Renal pelvis (tissue), 4 donors: ENCODE data around the gene BCAT1. TPM values are rescaled to one million over a fixed set of nuclear protein-coding genes. Genes with fewer than 3 reads are reported as not detected.
"Not testable (repeated sequence)": the region's sequence is repeated elsewhere in the genome, so short reads cannot be mapped to it uniquely, and the experiment has no call there.

Experiments used
- DNase-seq: peaks from one replicate; pipeline ENCODE4 v3.0.0-alpha.2; 2013
- polyA plus RNA-seq, 3 donors: library from polyadenylated mRNA; unstranded; fragments of 120-200 nt; gene quantifications; one replicate each; pipeline ENCODE4 v1.2.1, GENCODE V29; 2013; ENCODE audit not compliant: insufficient read length in 3 of 3

Gene BCAT1
- polyA plus RNA-seq, 3 donors, result 45.7 to 64.2 (median 55.3) TPM

DNA sequence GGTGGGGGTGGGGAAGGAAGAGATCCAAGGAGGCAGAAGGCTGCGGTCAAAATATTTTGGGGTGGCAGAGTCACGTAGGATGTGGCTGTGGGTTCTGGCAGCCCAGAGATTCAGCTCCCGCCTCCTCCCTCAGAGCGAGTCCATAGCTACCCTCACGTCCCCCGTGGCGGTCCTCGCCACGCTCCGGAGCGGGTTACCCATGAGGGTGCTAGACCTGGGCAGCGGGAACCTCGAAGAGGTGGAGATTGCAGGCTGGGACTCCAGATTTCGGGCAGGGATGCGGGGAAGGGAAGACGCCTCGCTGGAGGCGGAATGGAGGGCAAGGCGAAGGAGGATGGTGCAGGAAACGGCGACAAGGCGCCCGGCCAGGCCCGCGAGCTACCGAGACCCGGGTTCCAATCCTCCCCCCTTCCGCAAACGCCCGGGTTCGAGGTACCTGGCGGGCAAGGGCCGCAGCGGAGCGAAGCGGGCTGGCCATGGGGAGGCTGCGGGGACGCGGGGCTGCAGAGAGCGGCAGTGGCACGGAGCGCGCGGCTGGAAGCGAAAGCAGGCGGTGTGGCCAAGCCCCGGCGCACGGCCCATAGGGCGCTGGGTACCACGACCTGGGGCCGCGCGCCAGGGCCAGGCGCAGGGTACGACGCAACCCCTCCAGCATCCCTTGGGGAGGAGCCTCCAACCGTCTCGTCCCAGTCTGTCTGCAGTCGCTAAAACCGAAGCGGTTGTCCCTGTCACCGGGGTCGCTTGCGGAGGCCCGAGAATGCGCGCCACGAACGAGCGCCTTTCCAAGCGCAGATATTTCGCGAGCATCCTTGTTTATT, 46.2 kb downstream of the BCAT1 start:
- DNase-seq, result no peak

DNA sequence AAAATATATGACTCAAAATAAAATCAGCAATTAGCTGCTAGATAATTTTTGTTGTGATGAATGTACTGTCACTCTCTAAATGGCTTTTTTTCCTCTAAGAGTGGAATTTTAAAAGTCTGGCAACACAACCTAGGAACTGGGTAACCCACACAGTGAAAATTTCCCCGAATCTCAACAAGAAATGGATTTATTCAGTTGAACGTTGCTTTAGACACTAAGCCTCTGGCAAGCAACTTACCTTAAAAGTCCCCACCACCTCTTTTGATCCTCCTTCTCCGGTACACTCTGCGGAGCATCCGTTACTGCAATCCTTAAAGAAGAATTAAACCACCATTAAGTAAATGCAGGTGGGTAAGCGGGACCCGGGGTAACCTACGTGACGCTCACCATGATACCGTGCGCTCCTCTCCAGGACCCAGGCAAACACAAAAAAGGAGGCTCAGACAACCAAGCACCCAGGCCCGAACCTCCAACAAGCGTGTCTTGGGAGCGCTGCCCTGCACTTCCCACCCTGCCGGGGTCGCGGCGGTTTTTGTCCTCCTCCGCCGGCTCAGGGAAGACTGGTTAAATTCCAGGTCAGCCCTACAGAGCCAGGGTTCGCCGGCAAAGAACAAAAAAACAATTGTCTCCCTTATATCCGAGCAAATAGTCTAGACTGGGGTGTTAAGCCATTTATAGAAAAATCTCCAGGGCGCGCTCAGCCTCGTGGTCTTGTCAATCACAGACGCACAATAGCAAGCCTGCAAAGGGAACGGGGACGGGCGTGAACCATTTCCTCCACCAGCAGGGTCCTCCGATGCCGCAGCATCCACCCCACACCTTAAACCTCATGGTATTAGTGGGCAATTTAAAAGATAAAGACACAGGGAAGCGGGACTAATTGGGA, 47.1 kb downstream of the BCAT1 start:
- DNase-seq, result no peak

DNA sequence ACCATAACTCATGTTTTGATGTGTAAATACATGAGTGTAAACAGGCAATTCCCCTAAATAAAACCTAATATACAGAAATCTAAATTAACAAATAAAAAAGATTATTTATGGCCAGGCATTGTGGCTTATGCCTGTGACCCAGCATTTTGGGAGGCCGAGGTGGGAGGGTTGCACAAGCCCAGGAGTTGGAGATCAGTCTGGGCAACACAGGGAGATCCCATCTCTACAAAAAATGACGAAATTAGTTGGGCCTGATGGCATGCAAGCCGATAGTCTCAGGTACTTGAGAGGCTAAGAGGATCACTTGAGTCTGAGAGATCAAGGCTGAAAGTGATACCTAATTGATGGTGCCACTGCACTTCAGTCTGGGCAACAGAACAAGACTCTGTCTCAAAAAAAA, 48.7 kb downstream of the BCAT1 start:
- no peak for DNase-seq

DNA sequence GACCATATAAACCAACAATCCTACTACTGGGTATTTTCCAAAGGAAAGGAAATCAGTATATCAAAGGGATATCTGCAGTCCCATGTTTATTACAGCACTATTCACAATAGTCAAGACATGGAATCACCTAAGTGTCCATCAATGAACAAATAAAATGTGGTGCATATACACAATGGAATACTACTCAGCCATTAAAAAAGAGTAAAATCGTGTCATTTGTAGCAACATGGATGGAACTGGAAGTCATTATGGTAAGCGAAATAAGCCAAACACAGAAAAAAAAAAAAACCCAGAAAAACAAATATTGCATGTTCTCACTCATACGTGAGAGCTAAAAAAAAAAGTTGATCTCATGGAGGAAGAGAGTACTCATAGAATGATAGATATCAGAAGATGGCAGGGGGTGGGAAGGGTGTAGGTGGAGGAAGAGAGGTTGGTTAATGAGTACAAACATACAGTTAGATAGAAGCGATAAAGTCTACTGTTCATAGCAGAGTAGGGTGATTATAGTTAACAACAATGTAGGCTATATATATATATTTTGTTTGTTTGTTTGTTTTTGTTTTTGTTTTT, 49.3 kb downstream of the BCAT1 start:
- no peak for DNase-seq

DNA sequence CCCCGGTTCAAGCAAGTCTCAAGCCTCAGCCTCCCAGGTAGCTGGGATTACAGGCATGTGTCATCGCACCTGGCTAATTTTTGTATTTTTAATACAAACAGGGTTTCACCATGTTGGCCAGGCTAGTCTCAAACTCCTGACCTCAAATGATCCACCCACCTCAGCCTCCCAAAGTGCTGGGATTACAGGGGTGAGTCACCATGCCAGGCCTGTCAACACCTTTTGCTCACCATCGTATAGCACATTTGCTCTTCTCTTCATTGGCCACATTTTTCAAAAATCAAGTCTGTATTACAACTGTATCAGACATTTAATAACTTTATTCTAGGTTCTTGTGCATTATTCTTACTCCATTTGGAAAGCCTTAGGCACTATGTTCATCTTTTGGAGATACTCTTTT, 50.3 kb downstream of the BCAT1 start:
- no peak for DNase-seq

DNA sequence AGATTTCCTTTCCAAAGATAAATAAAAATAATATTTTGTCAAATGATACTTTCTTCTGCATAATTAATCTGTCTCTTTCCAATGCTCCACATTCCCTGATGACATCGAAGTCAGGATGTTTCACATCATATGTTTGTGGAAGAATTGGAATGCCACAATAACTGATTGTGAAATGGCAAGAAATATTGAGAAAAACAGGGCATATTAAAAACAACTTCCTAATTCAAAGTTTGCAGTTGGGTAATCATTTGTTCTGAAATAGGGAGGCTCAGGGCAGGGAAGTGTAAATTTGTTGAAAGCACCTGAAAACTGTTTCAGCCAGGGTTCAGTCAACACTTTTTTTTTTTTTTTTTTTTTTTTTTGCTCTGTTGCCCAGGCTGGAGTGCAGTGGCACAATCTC, 50.7 kb downstream of the BCAT1 start:
- no peak for DNase-seq

DNA sequence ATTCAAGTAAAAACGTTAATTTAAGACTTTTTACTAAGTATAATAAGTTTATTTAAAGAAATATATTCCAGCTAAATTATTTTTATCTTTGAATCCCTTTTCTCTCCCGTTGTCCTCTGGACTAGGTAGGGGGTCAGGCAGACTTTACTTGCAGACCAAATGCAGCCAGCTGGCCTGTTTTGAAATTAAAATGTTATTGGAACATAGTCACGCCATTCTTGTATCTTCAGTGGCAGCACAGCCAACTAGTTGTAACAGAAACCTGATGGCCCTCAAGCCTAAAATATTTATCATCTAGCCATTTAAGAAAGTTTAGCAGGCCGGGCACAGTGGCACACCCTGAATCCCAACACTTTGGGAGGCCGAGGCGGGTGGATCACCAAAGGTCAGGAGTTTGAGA, 52.7 kb downstream of the BCAT1 start:
- DNase-seq, result no peak

DNA sequence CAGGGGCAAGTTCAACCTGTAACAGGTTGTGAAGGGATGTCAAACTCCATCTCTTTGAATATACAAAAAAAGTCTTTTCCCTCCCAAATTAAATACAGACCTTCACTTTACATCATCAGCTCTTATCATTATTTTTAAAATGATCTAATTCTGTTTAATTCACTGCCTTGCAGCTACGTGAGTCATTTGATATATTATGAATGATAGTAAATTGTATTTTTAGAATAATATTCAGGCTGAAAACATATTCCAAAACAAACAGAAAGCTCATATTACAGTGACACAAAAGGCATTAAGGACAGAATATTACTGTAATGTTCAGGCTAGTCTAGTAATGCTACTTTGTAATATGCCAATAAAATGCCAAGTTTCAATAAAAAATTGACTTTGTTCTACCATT, 53.3 kb downstream of the BCAT1 start:
- no peak for DNase-seq

DNA sequence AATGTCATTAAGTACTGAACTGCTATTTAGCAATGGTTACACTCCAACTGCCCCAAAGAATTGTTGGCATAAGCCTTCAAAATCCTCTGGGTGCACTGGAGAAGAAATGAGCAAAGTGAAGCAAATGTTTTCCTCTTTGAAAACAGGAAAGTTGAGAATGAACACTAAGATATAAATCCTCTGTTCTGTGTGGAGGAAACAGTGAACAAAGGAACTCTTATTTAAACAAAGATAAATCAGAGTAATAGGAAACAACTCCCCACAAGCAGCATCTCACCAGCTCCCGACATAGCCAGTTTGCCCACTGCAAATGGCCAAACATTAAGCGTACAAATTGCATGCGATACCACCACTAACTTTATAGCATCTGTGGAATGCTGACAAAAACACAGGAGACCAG, 54.0 kb downstream of the BCAT1 start:
- no peak for DNase-seq

DNA sequence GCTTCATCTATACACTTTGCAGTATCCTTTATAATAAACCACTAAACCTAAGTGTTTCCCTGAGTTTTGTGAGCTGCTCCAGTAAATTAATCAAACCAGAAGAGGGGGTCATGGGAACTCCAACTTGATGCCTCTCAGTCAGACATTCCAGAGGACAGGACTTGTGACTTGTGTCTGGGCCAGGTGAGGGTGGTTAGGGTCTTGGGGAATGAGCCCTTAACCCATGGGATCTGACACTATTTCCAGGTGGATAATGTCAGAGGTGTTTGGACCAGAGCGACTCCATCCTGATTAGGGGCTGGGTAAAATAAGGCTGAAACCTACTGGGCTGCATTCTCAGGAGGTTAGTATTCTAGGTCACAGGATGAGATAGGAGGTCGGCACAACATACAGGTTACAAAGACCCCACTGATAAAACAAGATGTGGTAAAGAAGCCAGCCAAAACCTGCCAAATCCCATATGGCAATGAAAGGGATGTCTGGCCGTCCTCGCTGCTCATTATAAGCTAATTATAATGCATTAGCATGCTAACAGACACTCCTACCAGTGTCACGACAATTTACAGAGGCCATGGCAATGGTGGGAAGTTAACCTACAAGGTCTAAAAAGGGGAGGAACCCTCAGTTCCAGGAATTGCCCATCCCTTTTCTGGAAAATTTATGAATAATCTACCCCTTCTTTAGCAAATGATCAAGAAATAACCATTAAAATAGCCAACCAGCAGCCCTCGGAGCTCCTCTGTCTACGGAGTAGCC, 58.7 kb downstream of the BCAT1 start:
- no peak for DNase-seq

DNA sequence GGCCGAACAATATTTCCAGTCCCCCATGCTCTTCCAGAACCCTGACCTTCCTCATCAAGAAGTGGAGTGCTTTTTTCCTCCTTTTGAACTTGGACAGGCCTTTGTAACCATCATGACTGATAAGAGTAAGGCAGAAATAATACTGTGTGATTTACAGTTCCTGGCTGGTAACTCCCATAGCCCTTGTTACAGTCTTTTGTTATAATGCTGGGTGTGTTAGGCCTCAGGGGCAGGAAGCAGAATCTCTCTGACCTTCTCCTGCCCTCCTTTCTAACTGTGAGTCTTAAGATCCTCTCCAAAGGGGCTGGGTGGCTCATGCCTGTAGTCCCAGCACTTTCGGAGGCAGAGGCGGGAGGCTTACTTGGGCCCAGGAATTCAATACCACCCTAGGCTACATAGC, 59.5 kb downstream of the BCAT1 start:
- DNase-seq, result no peak

DNA sequence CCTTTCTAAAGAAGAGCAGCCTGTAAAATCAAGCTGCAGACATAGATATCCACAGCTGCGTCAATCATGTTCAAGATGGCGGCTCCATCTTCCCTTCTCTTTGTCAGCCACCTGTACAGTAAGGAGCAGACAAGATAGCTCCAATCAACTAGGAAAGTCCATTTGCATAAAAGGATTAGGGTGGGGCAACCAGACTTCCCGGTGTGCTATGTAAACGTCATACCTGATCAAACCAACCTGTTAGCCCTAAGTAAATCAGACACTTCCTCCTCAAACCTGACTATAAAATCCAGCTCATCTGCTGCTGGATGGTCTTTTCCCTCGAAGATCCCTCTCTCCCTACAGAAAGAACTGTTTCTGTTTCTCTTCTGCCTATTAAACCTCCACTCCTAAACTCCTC, 60.1 kb downstream of the BCAT1 start:
- DNase-seq, result no peak

DNA sequence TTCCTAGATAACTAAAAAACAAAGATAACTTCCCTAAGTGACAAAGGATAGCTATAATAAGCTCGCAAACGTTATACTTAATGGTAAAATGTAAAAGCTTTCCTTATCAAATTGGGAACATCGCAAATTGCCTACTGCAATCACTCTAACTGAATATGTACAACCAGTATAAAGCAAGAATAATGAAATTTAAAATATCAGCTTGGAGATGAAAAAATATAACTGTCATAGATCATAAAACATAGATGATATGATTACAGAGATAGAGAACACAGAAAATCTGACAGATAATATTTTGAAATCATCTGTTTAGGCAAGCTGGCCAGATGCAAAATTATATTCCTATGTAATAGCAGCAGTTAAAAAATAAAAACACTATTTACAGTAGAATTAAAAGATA, 64.0 kb downstream of the BCAT1 start:
- no peak for DNase-seq

DNA sequence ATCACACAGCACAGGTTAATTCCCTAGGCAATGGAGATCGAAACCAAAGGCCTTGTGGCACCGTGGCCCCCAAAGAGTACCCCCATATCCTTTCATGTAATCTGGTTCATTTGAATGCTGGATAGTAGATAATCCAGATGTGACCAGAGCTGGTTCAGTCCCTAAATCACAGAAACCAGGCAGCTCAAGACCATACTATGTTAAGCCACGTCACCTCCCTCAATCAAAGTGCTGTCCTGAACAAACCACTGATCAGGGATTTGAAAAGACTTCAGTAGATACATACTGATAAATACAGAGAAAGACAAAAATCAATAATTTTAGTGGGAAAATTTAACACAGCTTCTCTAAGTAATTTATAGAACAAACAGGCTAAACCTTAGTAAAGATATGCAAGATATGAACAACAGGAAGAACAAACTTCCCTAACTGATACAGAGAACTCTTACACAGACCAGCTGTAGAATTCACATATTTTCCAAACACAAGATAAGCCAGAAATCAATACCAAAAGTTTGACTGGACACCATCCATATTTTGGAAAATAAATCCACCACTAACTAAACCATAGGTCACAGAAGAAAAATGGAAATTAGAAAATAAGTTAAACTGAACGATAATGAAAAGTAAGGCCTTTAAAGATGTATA, 67.1 kb downstream of the BCAT1 start:
- DNase-seq, result no peak

DNA sequence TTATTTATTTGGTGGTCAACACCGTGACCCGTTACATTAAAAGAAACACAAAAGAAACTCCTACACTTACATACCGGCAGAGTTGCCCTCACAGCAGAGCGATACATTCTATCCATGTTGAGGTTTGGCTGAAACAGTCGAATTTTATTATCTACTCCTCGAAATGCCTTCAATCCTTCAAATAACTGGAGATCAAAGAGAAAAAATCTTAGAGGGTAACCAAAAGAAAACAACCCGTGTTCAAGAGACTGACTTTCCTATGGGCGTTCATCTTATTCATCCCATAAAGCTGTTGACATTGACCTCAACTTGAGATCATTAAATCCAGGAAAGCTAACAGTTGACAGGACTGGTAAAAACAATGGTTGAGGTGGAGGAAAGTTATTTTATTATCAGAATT, 67.7 kb downstream of the BCAT1 start:
- no peak for DNase-seq

DNA sequence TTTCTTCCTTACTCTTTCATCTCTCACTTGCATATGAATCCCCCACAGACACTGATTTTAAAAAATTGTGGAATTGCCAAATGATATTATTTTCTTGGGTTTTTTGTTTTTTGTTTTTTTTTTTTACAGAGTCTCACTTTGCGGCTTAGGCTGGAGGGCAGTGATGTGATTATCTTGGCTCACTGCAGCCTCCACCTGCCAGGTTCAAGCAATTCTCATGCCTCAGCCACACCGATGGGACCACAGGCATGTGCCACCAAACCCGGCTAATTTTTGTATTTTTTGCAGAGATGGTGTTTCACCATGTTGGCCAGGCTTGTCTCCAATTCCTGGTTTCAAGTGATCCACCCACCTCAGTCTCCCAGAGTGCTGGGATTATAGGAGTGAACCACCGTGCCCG, 68.2 kb downstream of the BCAT1 start:
- no peak for DNase-seq

DNA sequence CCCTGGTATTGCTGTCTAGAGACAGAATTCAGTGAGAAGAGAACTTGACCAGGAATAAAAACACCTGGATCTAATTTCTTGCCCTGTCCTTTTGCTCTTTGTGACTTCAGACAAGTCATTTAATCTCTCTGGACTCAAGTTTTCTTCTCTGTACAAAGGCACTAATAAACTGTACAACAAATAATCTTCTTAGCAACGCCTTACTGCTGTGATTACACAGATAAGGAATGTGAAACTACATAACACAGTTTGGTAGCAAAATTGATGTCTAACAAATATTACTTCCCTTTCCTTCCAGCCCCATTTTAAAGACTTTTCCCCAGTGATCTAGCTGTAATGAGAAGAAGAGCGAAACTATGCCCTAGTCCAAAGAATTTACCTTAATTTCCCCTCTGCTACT, 69.3 kb downstream of the BCAT1 start:
- no peak for DNase-seq

DNA sequence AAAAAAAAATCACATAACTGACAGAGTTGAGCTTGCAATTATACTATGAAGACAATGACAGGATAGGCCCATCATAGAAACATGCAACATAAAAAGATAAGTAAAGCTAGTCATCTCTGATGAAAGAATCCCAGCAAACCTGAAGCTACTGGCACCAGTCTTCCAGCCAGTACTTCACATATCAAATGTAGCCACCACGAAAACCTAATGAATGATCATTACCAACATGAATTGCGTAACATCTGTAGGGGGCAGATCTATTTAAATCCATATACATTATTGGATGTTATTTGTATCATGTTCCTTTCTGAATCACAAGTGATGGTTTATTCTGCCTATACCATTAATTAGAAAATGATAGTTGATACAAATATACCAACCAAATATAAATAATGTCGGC, 73.9 kb downstream of the BCAT1 start:
- no peak for DNase-seq

DNA sequence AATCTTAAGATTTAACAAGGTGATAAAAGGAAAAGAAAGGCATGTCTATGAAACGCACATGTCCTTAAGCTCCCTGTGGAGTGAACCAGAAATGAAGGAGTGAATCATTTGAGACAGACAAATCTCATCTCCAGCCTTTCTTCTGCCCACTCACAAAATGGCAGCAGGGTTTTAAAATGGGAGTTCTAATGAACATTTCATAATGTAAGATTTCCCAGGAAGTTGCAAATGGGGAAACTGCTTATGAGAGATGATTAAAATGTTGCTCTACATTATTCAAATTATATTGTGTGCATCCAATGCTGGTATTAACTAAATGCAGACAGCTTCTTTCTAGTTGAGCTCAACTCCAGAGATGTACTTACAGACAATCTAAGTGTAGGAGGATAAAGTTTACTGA, 76.7 kb downstream of the BCAT1 start:
- DNase-seq, result no peak

DNA sequence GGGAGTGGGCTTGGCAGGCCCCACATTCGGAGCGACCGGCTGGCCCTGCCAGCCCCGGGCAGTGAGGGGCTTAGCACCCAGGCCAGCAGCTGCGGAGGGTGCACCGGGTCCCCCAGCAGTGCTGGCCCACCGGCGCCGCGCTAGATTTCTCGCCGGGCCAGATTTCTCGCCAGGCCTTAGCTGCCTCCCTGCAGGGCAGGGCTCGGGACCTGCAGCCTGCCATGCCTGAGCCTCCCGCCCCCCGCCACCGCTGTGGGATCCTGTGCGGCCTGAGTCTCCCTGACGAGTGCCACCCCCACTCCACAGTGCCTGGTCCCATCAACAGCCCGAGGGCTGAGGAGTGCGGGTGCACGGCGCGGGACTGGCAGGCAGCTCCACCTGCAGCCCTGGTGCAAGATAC, 82.8 kb downstream of the BCAT1 start:
- not testable (repeated sequence) for DNase-seq

DNA sequence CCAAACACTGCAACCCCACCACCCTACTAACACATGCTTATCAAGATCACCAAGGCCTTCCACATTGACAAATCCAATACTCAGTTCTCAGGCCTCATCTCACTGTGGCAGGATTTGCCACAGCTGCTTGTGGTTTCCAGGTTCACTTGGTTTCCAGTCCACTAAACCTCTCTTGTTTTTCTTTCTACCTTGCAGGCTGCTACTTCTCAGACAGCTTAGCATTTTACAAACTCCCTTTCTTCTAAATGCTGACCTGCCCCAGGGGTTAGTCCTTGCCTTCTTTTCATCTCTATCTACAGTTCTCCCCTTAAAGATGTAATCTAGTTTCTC, 84.1 kb downstream of the BCAT1 start:
- DNase-seq, result no peak
